Activated T-helper 17 cell treated with anti-CD3 and anti-CD28 coated beads, Interleukin-2, amount 50 U/mL, for 72 hours (primary cell): ENCODE measurements around the gene SEL1L3. TPM values are rescaled to one million over a fixed set of nuclear protein-coding genes. Genes with fewer than 3 reads are reported as not detected.
"Not testable (repeated sequence)": the region's sequence is repeated elsewhere in the genome, so short reads cannot be mapped to it uniquely, and the experiment has no call there.

Experiments
- ATAC-seq: fragments of 150-1000 bp; cut with Tn5 transposase; replicated peaks from 2 replicates; pipeline ENCODE4 v1.10.0; 2021; ENCODE audit warnings: mild to moderate bottlenecking, moderate library complexity
- H3K27ac Mint-ChIP-seq: one replicate; pipeline ENCODE4 v1.8.0; 2022; ENCODE audit warnings: mixed read lengths
- H3K27me3 Mint-ChIP-seq: one replicate; pipeline ENCODE4 v1.8.0; 2022; ENCODE audit warnings: mixed read lengths
- H3K36me3 Mint-ChIP-seq: one replicate; pipeline ENCODE4 v1.8.0; 2022; ENCODE audit warnings: low read depth, mild to moderate bottlenecking, mixed read lengths
- H3K4me1 Mint-ChIP-seq: one replicate; pipeline ENCODE4 v1.8.0; 2022; ENCODE audit warnings: mixed read lengths
- H3K4me3 Mint-ChIP-seq: one replicate; pipeline ENCODE4 v1.8.0; 2022; ENCODE audit warnings: mild to moderate bottlenecking, mixed read lengths
- H3K9me3 Mint-ChIP-seq: one replicate; pipeline ENCODE4 v1.8.0; 2022; ENCODE audit warnings: mixed read lengths
- total RNA-seq, 2 donors: library from RNA; stranded (reverse); gene quantifications; one replicate each; pipeline ENCODE4 v1.2.3, GENCODE V29; 2022

Gene SEL1L3
- total RNA-seq, 2 donors from 2014 or later: 39.7 to 70.3 TPM

DNA sequence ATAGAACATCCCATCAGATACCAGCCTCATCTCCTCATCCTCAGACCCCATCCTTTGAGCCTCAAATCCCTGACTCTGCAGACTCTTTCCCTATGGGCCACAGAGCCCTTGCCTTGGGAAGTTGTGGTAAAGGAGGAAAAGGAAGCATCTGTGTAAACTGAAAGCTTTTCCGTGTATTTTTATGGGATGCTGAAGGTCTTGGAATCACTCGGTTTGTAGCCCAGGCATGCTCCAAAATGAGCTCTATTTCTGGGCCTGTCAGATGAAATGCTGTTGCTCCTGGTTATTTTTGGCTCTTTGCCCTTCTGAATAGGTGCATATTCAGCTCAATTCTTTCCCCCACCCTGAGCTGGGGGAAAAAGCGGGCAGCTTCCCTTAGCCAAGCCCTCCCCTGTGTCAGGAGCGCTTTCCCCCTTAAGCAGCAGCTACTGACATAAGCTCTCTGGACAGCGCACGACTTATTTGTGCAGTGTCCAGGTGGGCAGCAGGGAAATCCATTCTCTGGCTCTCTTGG, 5.0 kb upstream of the SEL1L3 start:
- no peak for ATAC-seq
- no peak overlapping the region for H3K27ac Mint-ChIP-seq
- peaks cover 6% of the 10 kb centered on the region for H3K36me3 Mint-ChIP-seq
- H3K27me3 Mint-ChIP-seq: no peaks in the 10 kb centered on the region
- no peaks in the 10 kb centered on the region for H3K4me1 Mint-ChIP-seq
- H3K4me3 Mint-ChIP-seq: no peak overlapping the region
- H3K9me3 Mint-ChIP-seq: no peaks in the 10 kb centered on the region

GRCh38 chr4:25866401-25866800, 3.6 kb upstream of the SEL1L3 start:
- H3K9me3 Mint-ChIP-seq, H3K27ac Mint-ChIP-seq, ATAC-seq, H3K4me3 Mint-ChIP-seq, H3K27me3 Mint-ChIP-seq, H3K4me1 Mint-ChIP-seq: not testable (repeated sequence)
- H3K36me3 Mint-ChIP-seq: peaks cover 14% of the 10 kb centered on the region

DNA sequence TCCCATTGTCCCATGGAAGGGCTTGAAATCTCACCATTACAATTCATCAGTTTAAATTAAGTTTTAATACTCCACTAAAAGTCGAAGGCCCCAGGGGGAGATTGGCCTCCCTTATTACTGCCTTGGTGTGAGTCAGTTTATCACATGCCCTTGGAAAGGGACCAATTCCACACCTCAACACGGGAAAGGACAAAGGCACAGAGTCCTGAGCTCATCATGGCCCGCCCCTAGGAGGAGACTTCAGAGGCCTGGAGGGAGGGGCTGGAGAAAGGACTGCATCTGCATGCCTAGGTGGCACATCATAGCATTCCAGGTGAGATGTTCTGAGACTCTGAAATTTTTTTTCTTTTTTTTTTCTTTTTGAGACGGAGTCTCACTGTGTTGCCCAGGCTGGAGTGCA, 2.8 kb upstream of the SEL1L3 start:
- Mint-ChIP-seq H3K4me3 (no peak overlapping the region), H3K4me1 (peaks cover 10% of the 10 kb centered on the region), H3K36me3 (peaks cover 22% of the 10 kb centered on the region), H3K27ac (no peak overlapping the region), H3K9me3 (no peaks in the 10 kb centered on the region), H3K27me3 (no peaks in the 10 kb centered on the region)
- no peak for ATAC-seq

DNA sequence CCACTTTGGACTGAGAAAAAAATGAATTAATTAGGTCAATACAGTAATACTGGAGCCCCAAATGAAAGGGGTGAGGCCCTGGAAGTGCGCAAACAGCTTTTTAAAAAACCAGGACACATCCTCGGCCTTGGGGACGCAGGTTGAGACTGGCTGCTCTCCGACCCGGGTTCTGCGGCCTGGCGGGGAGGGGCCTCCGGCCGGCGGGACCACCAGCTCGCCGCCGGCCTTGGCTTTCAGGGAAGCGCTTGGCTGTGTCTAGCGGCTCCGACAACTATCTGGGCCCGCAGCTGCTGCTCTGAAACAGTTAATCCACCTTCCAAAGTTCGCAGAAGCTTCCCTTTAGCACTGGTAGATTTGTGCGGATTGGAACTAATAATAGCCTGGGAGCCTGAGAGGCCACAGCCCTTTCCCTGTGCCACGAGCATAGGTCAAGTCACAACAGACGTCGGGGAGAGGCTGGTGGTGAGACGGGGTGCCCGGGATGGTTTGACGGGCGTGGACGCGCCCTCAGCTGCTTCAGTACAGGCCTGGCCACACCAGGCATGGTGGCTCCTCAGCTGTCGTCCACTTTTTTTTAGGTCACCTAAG, 1.1 kb upstream of the SEL1L3 start:
- no peak for ATAC-seq
- peaks cover 32% of the 10 kb centered on the region for H3K36me3 Mint-ChIP-seq
- peaks cover 25% of the 10 kb centered on the region for H3K4me1 Mint-ChIP-seq
- peak overlapping the region; percentile 62 for H3K27ac Mint-ChIP-seq
- H3K27me3 Mint-ChIP-seq: no peaks in the 10 kb centered on the region
- H3K9me3 Mint-ChIP-seq: no peaks in the 10 kb centered on the region
- peak overlapping the region; percentile 64 for H3K4me3 Mint-ChIP-seq

DNA sequence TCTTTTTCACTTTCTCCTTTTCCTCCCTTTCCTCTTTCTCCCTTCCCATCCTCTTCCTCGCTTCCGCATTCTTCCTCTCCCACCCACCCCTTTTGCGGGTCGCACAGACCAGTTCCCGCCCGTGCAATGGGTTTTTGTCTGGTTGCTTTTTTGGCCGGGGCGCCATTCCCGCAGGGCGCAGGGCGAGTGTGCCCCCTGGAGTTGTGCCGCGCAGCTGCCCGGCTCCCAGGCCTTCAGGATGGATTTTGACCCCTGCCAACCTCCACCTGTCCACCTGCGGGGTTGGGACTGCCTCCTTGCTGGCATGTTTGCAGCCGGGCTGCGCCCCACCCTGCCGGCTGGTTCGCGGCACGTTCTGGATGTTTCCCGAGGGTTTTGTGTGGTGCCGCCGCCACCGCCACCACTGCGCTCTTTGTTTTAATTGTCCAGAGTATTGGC, 578 bp upstream of the SEL1L3 start:
- H3K36me3 Mint-ChIP-seq: peaks cover 32% of the 10 kb centered on the region
- no peaks in the 10 kb centered on the region for H3K9me3 Mint-ChIP-seq
- H3K4me3 Mint-ChIP-seq: peak overlapping the region; percentile 64
- peaks cover 27% of the 10 kb centered on the region for H3K4me1 Mint-ChIP-seq
- ATAC-seq: no peak
- no peaks in the 10 kb centered on the region for H3K27me3 Mint-ChIP-seq
- H3K27ac Mint-ChIP-seq: peak overlapping the region; percentile 62

DNA sequence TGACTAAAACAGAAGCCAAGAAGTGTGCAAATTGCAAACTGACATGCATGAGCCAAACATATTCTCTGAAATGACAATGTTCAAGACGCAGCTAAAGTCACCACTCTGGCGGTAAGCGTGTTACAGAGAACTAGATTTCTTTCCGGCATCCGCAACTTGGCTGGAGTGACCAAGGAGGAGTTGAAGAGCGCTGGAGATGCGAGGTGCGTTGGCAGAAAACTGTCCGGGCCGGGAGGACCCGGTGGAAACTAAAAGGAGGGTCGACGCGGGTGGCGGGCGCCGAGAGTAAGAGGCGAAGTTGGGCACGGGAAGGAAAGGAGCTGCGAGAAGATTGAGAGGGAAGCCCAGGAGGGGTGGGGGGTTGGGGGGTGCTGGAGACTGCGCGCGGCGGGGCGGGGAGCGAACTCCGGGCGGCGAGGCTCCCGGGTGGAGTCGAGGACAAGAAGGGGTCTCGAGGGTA, 807 bp downstream of the SEL1L3 start:
- peaks cover 32% of the 10 kb centered on the region for H3K36me3 Mint-ChIP-seq
- peak overlapping the region; percentile 98 for H3K27ac Mint-ChIP-seq
- no peaks in the 10 kb centered on the region for H3K27me3 Mint-ChIP-seq
- peaks cover 40% of the 10 kb centered on the region for H3K4me1 Mint-ChIP-seq
- peak overlapping the region; percentile 94 for H3K4me3 Mint-ChIP-seq
- no peaks in the 10 kb centered on the region for H3K9me3 Mint-ChIP-seq
- ATAC-seq: peak; percentile 61

DNA sequence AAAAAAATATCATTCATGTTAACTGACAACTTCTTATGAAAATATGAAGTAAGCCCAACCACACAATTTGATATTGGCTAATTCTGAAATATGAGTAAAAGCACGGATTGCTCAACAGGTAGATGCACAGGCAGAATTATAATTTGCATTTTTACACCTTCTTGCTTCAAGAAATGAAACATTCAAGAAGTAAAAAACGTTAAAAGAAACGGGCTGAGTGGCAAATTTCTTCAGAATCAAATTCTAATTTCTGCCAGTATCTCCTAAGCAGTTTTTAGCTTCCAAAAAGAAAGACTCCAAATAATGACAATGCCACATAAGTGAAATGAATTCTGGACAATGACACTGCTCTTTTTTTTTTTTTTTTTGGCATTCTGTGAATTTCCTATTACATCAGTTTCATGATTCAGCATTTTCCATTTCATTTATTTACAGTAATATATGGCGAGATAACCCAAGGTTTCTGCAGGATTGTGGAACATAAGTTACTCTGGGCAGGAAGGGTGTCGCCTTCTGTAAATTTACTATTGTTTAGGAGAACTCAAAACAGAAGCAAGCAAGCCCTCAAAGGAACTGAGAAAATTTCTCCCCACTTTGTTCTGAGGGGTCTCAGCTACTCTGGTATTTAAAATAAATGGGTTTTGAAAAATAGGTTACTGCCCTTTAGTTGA, 1.4 kb downstream of the SEL1L3 start:
- no peak for ATAC-seq
- no peaks in the 10 kb centered on the region for H3K9me3 Mint-ChIP-seq
- peaks cover 32% of the 10 kb centered on the region for H3K36me3 Mint-ChIP-seq
- H3K4me3 Mint-ChIP-seq: peak overlapping the region; percentile 94
- peaks cover 46% of the 10 kb centered on the region for H3K4me1 Mint-ChIP-seq
- no peaks in the 10 kb centered on the region for H3K27me3 Mint-ChIP-seq
- H3K27ac Mint-ChIP-seq: peak overlapping the region; percentile 98

DNA sequence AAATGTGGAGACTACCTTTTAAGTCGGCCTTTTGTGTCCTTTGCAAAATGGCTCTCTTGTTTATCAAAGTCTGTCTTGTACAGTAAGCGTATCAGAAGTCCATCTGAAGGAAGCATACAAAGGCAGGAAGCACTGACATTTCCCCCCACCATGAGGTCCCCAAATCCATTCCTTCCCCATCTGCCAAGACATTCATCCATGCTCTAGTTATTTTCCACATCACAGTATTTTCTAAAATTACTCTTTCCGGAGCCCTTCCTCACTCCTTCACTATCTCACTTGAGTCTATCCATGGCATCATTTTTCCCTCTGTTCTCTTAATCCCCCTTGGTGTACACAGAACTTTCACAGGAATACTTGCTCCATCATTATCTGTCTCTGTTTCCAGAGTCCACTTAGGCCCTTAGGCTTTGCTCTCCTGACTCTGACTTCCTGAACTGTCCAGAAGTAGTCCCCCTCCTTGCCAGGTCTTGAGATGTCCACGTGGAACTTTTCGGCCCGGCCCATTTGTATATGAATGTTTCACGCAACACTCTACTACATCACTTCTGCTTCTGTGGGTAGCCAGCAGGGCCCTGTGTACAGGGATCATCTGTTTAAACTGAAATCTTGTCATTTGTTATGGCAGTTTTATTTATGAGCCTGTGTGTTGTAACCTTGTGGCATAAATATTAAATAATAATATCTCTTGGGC, 2.1 kb downstream of the SEL1L3 start:
- H3K27me3 Mint-ChIP-seq: no peaks in the 10 kb centered on the region
- peaks cover 51% of the 10 kb centered on the region for H3K4me1 Mint-ChIP-seq

GRCh38 chr4:25859429-25860148, 3.2 kb downstream of the SEL1L3 start:
- H3K4me1 Mint-ChIP-seq: peaks cover 58% of the 10 kb centered on the region
- H3K27ac Mint-ChIP-seq: peak overlapping the region; percentile 98
- ATAC-seq: peak; percentile 43

More for the DNA sequence above, 2.1 kb downstream of the SEL1L3 start:
- no peak for ATAC-seq
- H3K27ac Mint-ChIP-seq: peak overlapping the region; percentile 98
- H3K36me3 Mint-ChIP-seq: peaks cover 32% of the 10 kb centered on the region
- H3K9me3 Mint-ChIP-seq: no peaks in the 10 kb centered on the region
- peak overlapping the region; percentile 94 for H3K4me3 Mint-ChIP-seq

DNA sequence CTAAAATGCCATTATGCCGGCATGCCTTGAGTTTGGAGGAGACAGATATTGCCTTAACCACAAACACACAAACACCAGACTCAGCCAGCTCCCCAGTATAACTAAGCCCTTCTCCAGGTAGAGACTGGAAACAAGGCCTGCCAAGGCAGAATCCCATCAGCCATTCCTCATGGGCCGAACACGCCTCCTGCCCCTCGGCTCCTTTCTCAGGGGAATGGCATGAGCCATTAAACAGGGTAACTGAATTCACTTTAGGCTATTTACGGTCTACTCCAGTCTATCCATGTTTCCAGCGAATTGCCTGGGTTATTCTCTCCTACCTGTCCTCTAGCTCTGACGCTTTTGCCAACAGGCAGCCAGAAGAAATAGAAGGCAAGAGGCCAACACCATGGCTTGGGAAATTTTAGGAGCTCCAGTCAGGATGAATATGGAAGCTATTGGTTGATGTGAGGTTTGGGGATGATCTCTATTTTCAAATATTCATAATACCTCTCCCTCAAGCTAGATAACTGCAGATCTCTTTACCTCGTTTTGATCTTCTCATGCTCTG, 4.9 kb downstream of the SEL1L3 start:
- no peak for ATAC-seq
- Mint-ChIP-seq H3K4me3 (peak overlapping the region; percentile 94), H3K9me3 (no peaks in the 10 kb centered on the region), H3K27me3 (no peaks in the 10 kb centered on the region), H3K36me3 (peaks cover 33% of the 10 kb centered on the region), H3K4me1 (peaks cover 62% of the 10 kb centered on the region), H3K27ac (peak overlapping the region; percentile 98)

More at GRCh38 chr4:25859429-25860148, 3.2 kb downstream of the SEL1L3 start:
- Mint-ChIP-seq H3K27me3 (no peaks in the 10 kb centered on the region), H3K9me3 (no peaks in the 10 kb centered on the region), H3K4me3 (peak overlapping the region; percentile 94), H3K36me3 (peaks cover 36% of the 10 kb centered on the region)

DNA sequence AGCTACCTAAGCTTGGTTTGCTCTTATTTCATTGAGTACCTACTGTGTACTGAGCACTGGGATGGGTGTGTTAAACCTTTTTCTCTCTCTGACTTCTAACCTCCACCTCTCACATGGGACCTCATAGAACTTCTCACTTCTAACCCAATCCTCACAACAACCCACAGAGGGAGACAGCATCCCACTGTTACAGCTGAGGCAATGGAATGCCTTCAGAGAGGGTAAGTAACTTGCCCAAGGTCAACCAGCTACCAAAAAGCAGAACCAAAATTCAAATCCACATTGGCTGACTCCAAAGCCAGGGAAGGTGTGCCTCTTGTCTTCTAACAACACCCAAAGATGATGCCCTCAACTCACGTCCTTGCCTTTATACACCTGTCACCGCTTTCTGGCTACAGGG, 5.4 kb downstream of the SEL1L3 start:
- Mint-ChIP-seq H3K4me3 (peak overlapping the region; percentile 94), H3K27me3 (no peaks in the 10 kb centered on the region), H3K4me1 (peaks cover 62% of the 10 kb centered on the region), H3K9me3 (no peaks in the 10 kb centered on the region), H3K27ac (peak overlapping the region; percentile 98), H3K36me3 (peaks cover 33% of the 10 kb centered on the region)
- ATAC-seq: no peak

GRCh38 chr4:25856756-25857155, 6.0 kb downstream of the SEL1L3 start:
- peak overlapping the region; percentile 94 for H3K4me3 Mint-ChIP-seq
- H3K27me3 Mint-ChIP-seq: no peaks in the 10 kb centered on the region
- no peak for ATAC-seq
- H3K36me3 Mint-ChIP-seq: peaks cover 28% of the 10 kb centered on the region
- H3K9me3 Mint-ChIP-seq: no peaks in the 10 kb centered on the region
- H3K27ac Mint-ChIP-seq: peak overlapping the region; percentile 98
- H3K4me1 Mint-ChIP-seq: peaks cover 58% of the 10 kb centered on the region

- ATAC-seq: no peak
- H3K27ac Mint-ChIP-seq: no peak overlapping the region
These were observed 10.7 kb downstream of the SEL1L3 start for GRCh38 chr4:25852103-25852502.

GRCh38 chr4:25847329-25847728, 15.5 kb downstream of the SEL1L3 start:
- Mint-ChIP-seq H3K4me3 (no peak overlapping the region), H3K27me3 (no peaks in the 10 kb centered on the region), H3K36me3 (peaks cover 73% of the 10 kb centered on the region), H3K27ac (peak overlapping the region; percentile 83), H3K9me3 (no peaks in the 10 kb centered on the region), H3K4me1 (peaks cover 47% of the 10 kb centered on the region)
- ATAC-seq: no peak

More at GRCh38 chr4:25852103-25852502, 10.7 kb downstream of the SEL1L3 start:
- peaks cover 48% of the 10 kb centered on the region for H3K4me1 Mint-ChIP-seq
- peaks cover 33% of the 10 kb centered on the region for H3K36me3 Mint-ChIP-seq
- no peaks in the 10 kb centered on the region for H3K27me3 Mint-ChIP-seq
- no peaks in the 10 kb centered on the region for H3K9me3 Mint-ChIP-seq
- H3K4me3 Mint-ChIP-seq: no peak overlapping the region
